ENCODE measurements around the gene CCDC120.

GRCh38 chrX:49063715-49064114 is 4.9 kb downstream of the CCDC120 start:
- TF ChIP-seq CTCF (IDR thresholded peaks at IDR 0.05) (no peak), POLR2AphosphoS5 (IDR thresholded peaks at IDR 0.05) (no peak), EP300 (IDR thresholded peaks at IDR 0.05) (no peak), POLR2A (IDR thresholded peaks at IDR 0.05) (no peak)

Data from suprapubic skin (tissue), 4 donors.